K562 (cell line): ENCODE measurements around the gene DDX39A. TPM values are rescaled to one million over a fixed set of nuclear protein-coding genes. Genes with fewer than 3 reads are reported as not detected.

ENCODE experiments used
- GTF2A2 ChIP-seq: IDR thresholded peaks from 2 replicates; pipeline ENCODE4 v1.6.1; 2016; ENCODE audit warnings: mild to moderate bottlenecking, missing genetic modification characterization, missing compliant biosample characterization
- HLTF ChIP-seq: fragments of 450-650 bp; IDR thresholded peaks from 2 replicates; pipeline ENCODE4 v1.6.1; 2016
- HMG20B ChIP-seq: fragments of 250-450 bp; sonication (Bioruptor Pico); IDR thresholded peaks from 2 replicates; pipeline ENCODE4 v1.5.0; 2021; ENCODE audit warnings: mild to moderate bottlenecking
- HNRNPK ChIP-seq: fragments of 200-400 bp; formaldehyde crosslinking; IDR thresholded peaks from one replicate; pipeline ENCODE4 v1.6.1; 2018; ENCODE audit warnings: mild to moderate bottlenecking, low read depth, low read length; ENCODE audit not compliant: poor library complexity, severe bottlenecking
- JUND ChIP-seq, 2 experiments: IDR thresholded peaks; 2 replicates in 1 of 2; 3 replicates in 1 of 2; pipeline ENCODE4 v1.6.1; 2011; ENCODE audit warnings: borderline replicate concordance in 2 of 2, low read depth in 2 of 2, low read length in 2 of 2, improper control_type of control experiment in 1 of 2, missing biosample characterization in 1 of 2, missing genetic modification characterization in 1 of 2, missing genetic modification reagents in 1 of 2
- NELFE ChIP-seq: IDR thresholded peaks from 2 replicates; pipeline ENCODE4 v1.6.1; 2011; ENCODE audit warnings: mild to moderate bottlenecking; ENCODE audit not compliant: insufficient read depth, insufficient read length
- PCBP2 ChIP-seq: fragments of 200-400 bp; formaldehyde crosslinking; IDR thresholded peaks from 2 replicates; pipeline ENCODE4 v1.6.1; 2018; ENCODE audit warnings: low read length, low read depth, mild to moderate bottlenecking, moderate library complexity; ENCODE audit not compliant: poor library complexity, severe bottlenecking
- PHTF2 ChIP-seq: fragments of 250-450 bp; sonication (Bioruptor Pico); IDR thresholded peaks from 2 replicates; pipeline ENCODE4 v1.5.0; 2021; ENCODE audit warnings: mild to moderate bottlenecking
- SAFB ChIP-seq: fragments of 200-400 bp; formaldehyde crosslinking; IDR thresholded peaks from 2 replicates; pipeline ENCODE4 v1.6.1; 2017; ENCODE audit warnings: low read depth, low read length, borderline replicate concordance
- SRSF3 ChIP-seq: fragments of 200-400 bp; formaldehyde crosslinking; IDR thresholded peaks from 2 replicates; pipeline ENCODE4 v1.6.1; 2016; ENCODE audit warnings: mild to moderate bottlenecking, low read length, moderate library complexity; ENCODE audit not compliant: insufficient read depth
- STAT5A ChIP-seq: IDR thresholded peaks from 2 replicates; pipeline ENCODE4 v1.6.1; 2012; ENCODE audit warnings: low read length, inconsistent platforms, borderline replicate concordance
- ZBED1 ChIP-seq: IDR thresholded peaks from 2 replicates; pipeline ENCODE4 v1.6.1; 2014
- ZNF518B ChIP-seq: fragments of 250-450 bp; sonication (Bioruptor Pico); IDR thresholded peaks from 2 replicates; pipeline ENCODE4 v1.5.0; 2021; ENCODE audit warnings: mild to moderate bottlenecking, moderate library complexity
- ZNF699 ChIP-seq: fragments of 250-450 bp; sonication (Bioruptor Pico); IDR thresholded peaks from 2 replicates; pipeline ENCODE4 v1.8.0; 2021; ENCODE audit warnings: mild to moderate bottlenecking, moderate library complexity; ENCODE audit not compliant: insufficient replicate concordance
- ZNF79 ChIP-seq: fragments of 250-450 bp; sonication (Bioruptor Pico); IDR thresholded peaks from 2 replicates; pipeline ENCODE4 v1.4.0; 2020; ENCODE audit warnings: low read depth, mild to moderate bottlenecking, moderate library complexity
- polyA plus RNA-seq, 8 experiments: library from polyadenylated mRNA; depleted of rRNA in 4 of 8; stranded (reverse) in 5 of 8; unstranded in 3 of 8; fragments of >200 nt; fragmentation: Nextera tagmentation in 2 of 8; fragmentation: Illumina TruSeq in 1 of 8; extraction: Ambion mirVana in 2 of 8; extraction: Trizol in 1 of 8; gene quantifications; 2 replicates each; pipeline versions ENCODE4 v1.2.1 to v1.2.3, GENCODE V29; 2011 to 2014; ENCODE audit warnings: inconsistent platforms in 1 of 8, missing spikeins in 1 of 8
- total RNA-seq, 7 experiments: library from RNA; depleted of rRNA in 6 of 7; stranded (reverse); fragments of >200 nt in 6 of 7; fragmentation: Illumina TruSeq in 2 of 7; extraction: Trizol in 2 of 7; gene quantifications; 2 replicates each; pipeline versions ENCODE4 v1.2.1 to v1.2.3, GENCODE V29; 2011 to 2021; ENCODE audit warnings: low replicate concordance in 1 of 7
- TF ChIP-seq, protein P1 (sequence below): sonication (generic); formaldehyde crosslinking; IDR thresholded peaks from 2 replicates; pipeline ENCODE4 v1.8.0; 2022; ENCODE audit warnings: mild to moderate bottlenecking, missing genetic modification reagents, borderline replicate concordance
- TF ChIP-seq, protein P2 (sequence below): fragments of 250-450 bp; sonication (Bioruptor Pico); IDR thresholded peaks from 2 replicates; pipeline ENCODE4 v1.4.0; 2020; ENCODE audit warnings: borderline replicate concordance
- TF ChIP-seq, protein P3 (sequence below): sonication (generic); formaldehyde crosslinking; IDR thresholded peaks from 2 replicates; pipeline ENCODE4 v1.8.0; 2022; ENCODE audit warnings: missing genetic modification reagents, mild to moderate bottlenecking, moderate library complexity, borderline replicate concordance

The DDX39A gene
- total and polyA plus RNA-seq, 9 of the 15 experiments (the other 6 are each of a cell fraction or from before 2014, with no cell fraction given): 90.3 to 250 (median 188) TPM

DNA sequence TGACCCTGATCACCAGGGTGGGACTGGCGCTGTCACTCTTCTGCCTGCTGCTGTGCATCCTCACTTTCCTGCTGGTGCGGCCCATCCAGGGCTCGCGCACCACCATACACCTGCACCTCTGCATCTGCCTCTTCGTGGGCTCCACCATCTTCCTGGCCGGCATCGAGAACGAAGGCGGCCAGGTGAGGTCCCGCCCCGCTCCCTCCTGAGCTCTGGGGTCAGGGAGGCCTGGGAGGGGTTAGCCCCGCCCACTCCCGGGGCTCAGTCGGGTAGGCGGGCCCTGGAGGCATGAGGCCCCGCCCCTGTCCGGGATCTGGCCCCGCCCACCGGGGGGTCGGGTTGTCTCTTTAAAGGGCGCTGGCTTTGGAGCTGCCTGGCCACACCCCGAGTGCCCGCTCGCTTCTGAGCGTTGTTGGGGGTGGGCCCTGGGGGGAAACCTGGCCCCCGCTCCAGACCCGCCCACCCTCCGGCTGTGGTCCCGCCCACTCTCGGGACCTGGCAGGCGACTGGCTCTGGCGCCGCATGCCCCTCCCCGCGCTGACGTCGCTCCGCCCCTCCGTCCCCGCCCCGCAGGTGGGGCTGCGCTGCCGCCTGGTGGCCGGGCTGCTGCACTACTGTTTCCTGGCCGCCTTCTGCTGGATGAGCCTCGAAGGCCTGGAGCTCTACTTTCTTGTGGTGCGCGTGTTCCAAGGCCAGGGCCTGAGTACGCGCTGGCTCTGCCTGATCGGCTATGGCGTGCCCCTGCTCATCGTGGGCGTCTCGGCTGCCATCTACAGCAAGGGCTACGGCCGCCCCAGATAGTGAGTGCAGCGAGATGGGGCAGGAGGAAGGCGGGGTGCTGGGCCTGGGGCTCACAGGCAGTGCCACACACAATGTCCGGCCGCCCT, 13.1 kb downstream of the DDX39A start (continued):
- TF ChIP-seq STAT5A (no peak), NELFE (no peak), ZBED1 (0 out of 2 replicates have a peak, but pooled peaks have one; percentile 20), SAFB (no peak), ZNF518B (CRISPR knock-in tag) (no peak), ZNF79 (CRISPR knock-in tag) (no peak), PHTF2 (CRISPR knock-in tag) (no peak), SRSF3 (no peak), GTF2A2 (no peak), JUND (IDR thresholded peaks at IDR 0.05; ENCODE audit: borderline replicate concordance, low read depth, low read length) (peak; percentile 47; the same call in 1 of the 2 replicates), JUND (tag; IDR thresholded peaks at IDR 0.05; ENCODE audit: borderline replicate concordance, low read depth, low read length) (peak; percentile 61; the same call in 1 of the 3 replicates), HNRNPK (peak; percentile 55), HLTF (no peak), ZNF699 (CRISPR knock-in tag) (no peak), HMG20B (CRISPR knock-in tag) (no peak), PCBP2 (no peak)
- TF ChIP-seq, protein P1, sequence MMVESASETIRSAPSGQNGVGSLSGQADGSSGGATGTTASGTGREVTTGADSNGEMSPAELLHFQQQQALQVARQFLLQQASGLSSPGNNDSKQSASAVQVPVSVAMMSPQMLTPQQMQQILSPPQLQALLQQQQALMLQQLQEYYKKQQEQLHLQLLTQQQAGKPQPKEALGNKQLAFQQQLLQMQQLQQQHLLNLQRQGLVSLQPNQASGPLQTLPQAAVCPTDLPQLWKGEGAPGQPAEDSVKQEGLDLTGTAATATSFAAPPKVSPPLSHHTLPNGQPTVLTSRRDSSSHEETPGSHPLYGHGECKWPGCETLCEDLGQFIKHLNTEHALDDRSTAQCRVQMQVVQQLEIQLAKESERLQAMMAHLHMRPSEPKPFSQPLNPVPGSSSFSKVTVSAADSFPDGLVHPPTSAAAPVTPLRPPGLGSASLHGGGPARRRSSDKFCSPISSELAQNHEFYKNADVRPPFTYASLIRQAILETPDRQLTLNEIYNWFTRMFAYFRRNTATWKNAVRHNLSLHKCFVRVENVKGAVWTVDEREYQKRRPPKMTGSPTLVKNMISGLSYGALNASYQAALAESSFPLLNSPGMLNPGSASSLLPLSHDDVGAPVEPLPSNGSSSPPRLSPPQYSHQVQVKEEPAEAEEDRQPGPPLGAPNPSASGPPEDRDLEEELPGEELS (CRISPR knock-in tag): 0 out of 2 replicates have a peak, but pooled peaks have one; percentile 46
- TF ChIP-seq, protein P2, sequence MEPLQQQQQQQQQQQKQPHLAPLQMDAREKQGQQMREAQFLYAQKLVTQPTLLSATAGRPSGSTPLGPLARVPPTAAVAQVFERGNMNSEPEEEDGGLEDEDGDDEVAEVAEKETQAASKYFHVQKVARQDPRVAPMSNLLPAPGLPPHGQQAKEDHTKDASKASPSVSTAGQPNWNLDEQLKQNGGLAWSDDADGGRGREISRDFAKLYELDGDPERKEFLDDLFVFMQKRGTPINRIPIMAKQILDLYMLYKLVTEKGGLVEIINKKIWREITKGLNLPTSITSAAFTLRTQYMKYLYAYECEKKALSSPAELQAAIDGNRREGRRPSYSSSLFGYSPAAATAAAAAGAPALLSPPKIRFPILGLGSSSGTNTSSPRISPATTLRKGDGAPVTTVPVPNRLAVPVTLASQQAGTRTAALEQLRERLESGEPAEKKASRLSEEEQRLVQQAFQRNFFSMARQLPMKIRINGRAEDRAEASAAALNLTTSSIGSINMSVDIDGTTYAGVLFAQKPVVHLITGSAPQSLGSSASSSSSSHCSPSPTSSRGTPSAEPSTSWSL: no peak
- TF ChIP-seq, protein P3, sequence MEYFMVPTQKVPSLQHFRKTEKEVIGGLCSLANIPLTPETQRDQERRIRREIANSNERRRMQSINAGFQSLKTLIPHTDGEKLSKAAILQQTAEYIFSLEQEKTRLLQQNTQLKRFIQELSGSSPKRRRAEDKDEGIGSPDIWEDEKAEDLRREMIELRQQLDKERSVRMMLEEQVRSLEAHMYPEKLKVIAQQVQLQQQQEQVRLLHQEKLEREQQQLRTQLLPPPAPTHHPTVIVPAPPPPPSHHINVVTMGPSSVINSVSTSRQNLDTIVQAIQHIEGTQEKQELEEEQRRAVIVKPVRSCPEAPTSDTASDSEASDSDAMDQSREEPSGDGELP (CRISPR knock-in tag): peak; percentile 88
